GM08714 (cell line): ENCODE data around the gene IGF1.

Experiments
- H3K4me3 ChIP-seq: fragments of 200-500 bp; sonication (Bioruptor generic); 2 replicates; pipeline ENCODE4 v1.5.1; 2014; ENCODE audit warnings: mild to moderate bottlenecking, low read length, inconsistent platforms
- ZNF274 ChIP-seq: IDR thresholded peaks from 2 replicates; pipeline ENCODE4 v1.6.1; 2012; ENCODE audit warnings: mild to moderate bottlenecking, low read depth, low read length

The IGF1 gene

DNA sequence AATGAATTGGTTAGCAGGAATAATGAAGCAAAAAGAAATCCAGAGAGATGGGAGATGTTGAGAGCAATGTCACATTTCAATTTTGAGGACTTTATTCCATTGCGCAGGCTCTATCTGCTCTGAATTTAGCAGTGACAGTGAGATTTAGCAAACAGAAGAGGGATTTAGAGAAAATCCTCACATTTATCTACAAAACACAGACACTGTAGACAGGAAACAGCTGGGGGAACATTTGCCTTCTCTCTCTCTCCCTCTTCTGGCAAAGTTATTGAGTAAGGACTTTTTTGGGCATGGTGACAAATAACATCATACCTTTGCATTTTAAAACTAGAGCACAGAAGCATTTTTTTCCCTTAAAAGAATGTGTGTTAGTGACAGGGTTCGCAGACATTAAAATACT, at the start of gene IGF1:
IGF1 (minus strand) TSS at position 158 of the 400 bp plus-strand sequence. CDS start 182 bp downstream, outside the sequence.
- peak within 1 kb of the TSS; percentile 79 for H3K4me3 ChIP-seq
- no peak for TF ChIP-seq ZNF274

DNA sequence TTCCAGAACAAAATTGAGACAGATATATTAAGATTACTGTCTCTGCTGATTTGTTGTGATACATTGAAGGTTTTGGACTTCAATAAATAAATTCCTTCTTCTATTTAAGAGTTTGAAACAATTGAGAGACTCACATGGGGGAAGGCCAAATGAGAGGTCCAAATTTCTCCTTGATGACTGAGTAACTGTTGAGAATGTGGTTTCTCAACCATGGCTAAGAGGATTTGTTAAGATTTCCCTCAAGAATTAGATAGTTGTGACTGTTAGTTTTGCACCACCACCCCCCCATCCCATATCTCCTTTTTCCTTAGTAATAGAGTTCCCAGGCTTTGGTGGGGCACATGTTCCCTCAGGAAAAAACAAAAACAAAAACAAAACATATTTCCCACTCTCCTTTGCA, 47.7 kb upstream of the IGF1 start:
- no peak for TF ChIP-seq ZNF274
- H3K4me3 ChIP-seq, result no peak overlapping the region

DNA sequence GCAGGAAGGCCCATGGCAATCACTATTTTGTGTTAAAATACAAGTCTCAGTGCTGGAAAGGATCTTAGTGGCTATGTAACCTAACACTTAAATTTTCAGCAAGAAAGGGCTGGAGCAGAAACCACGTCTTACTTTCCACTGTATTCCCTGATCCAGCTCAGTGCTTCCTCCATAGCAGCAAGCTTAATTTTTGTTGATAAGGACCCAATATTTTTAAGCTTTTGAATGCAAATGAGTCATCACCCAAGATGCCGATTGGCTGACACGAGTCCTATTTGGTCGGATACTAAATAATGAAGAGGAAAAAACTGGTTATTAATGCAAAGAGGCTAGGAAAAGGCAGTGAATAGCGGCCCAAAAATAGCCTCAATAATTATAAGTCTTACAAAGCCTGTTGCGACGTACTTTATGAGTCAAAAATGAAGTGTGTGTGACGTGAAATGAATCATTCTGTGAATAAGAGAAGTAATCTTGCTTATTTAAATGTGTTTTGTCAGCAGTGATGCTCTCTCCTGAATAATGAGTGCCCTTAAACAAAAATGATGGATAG, 46.9 kb upstream of the IGF1 start:
- H3K4me3 ChIP-seq, result no peak overlapping the region
- no peak for TF ChIP-seq ZNF274

DNA sequence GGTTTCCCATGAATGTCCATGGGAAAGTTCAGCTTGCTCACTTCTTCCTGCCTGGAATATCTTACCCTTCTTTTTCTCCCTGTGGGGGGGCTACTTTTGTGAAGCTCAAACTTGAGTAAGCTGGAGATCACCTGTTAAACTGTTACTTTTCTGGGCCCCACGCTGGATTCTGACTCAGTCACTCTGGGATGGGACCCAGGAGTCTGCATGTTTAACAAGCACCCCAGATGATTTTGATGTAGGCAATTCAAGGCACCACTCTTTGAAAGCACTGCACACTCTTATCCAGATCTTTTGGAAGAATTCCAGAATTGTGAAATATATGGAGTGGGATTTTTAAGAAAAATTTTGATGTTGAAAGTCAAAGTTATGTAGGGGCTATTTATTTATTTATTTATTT, 46.3 kb upstream of the IGF1 start:
- no peak for TF ChIP-seq ZNF274
- H3K4me3 ChIP-seq, result no peak overlapping the region

DNA sequence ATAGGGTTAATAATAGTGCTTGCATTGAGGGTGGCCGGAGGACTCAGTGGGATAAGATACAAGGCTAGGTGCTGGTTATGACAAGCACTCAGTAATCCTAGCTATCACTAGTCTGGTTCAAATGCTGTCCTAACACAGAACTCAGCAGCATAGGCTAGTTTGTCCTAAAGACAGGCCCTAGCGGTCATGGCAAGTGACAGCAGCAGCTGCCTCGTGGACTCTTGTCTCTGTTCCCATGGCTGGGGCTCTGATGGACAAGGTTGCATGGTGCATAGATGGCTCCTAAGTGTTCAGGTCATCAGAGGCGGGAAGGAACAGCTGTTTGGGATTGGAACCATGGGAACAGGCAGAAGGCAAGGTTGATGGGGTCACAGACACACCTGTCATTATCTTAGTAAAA, 42.4 kb upstream of the IGF1 start:
- TF ChIP-seq ZNF274, result no peak

DNA sequence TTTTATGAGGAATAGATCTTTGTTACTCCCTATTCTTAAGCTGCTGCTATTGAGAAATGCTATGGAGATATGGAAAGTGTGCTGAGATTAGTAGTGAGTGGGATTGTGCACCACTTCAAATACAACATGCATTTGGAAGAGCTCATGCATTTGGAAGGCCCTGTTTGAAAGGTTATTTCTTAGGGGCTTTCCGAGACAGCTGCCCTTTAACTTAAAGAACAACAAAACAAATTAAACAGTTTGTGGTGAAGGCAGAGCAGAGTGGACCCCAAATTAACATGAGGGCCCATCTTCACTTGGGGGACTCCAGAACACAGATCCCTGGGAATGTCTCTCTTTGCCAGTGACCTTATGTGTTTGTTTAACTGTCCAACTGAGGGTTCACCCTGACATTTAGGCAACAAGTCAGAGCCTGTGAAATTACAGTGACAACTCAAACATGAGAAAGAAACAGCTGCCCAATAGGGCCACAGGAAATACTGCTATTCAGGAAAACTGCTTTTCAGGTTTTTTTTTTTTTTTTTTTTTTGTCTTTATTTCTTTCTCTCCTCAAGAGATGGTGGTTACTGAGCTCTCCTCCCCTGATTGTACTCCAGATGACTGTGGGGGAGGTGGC, 41.4 kb upstream of the IGF1 start:
- H3K4me3 ChIP-seq, result no peak overlapping the region
- no peak for TF ChIP-seq ZNF274

More for the DNA sequence above, 42.4 kb upstream of the IGF1 start:
- H3K4me3 ChIP-seq, result no peak overlapping the region

DNA sequence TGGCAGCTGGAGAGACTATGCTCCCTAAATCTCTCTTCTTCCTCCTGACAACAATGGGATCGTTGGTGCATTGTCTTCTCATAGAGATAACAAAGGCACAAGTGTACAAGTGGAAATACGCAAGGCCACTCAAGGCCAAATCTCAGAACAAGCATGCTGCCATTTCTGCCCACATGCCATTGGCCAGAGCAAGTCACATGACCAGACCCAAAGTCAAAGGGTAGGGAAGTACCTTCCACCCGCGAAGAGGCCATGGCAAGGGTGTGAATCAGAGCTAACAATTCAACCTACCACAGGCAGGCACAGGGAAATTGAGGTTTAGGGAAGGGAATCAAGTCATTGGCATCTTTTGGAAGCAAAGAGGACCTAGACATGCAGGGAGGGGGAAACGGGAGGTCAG, 38.5 kb upstream of the IGF1 start:
- no peak for TF ChIP-seq ZNF274
- no peak overlapping the region for H3K4me3 ChIP-seq

DNA sequence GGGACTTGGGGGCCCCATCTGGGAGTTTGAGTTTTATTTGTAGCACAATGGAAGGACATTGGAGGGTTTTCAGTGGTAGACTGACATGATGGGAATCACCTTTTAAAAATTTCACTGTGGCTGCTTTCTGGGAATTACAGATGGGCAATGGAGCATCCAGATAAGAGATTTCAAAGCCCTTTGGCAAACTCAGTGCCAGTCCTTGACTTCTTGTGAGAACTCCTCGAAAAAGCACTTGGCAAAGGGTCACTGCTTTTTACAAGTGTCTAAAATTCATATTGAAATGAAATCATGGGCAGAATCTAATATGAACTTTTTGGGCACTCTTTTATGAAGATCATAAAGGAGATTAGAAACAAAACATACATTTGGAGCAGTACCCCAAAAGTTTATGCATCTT, 34.3 kb upstream of the IGF1 start:
- no peak for TF ChIP-seq ZNF274
- H3K4me3 ChIP-seq, result no peak overlapping the region

DNA sequence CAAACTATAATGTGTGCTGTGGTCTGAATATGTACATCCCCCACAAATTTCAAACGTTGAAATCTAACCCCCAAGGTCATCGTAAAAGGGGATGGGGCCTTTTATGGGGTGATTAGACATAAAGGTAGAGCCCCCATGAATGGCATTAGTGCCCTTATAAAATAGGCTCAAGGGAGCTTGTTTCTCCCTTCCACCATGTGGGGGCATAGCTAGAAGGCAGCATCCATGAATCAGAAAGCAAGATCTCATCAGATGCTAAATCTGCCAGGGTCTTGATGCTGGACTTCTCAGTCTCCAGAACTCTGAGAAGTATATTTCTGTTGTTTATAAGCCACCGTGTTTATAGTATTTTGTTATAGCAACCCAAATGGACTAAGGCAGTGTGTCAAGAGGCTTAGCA, 33.4 kb upstream of the IGF1 start:
- no peak overlapping the region for H3K4me3 ChIP-seq
- TF ChIP-seq ZNF274, result no peak

DNA sequence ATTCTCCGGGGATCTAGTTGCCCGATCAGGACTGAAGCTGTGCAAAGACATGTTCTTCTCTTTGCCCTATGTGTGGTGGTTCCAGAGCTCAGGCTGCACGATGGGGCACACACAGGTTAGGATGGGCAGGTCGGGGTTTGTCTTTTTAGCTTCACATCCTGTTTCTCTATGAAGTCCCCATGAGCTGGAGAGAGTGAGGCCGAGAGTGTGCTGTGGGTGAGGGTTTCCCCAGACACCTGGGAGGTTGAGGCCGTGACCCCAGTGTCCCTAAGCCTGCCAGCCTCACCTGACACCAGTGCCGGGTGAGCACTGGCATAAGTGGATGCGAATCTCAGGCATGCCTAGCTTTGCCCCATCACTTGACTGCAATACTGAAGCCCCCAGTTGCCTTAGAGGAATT, 32.9 kb upstream of the IGF1 start:
- no peak overlapping the region for H3K4me3 ChIP-seq
- TF ChIP-seq ZNF274, result no peak

DNA sequence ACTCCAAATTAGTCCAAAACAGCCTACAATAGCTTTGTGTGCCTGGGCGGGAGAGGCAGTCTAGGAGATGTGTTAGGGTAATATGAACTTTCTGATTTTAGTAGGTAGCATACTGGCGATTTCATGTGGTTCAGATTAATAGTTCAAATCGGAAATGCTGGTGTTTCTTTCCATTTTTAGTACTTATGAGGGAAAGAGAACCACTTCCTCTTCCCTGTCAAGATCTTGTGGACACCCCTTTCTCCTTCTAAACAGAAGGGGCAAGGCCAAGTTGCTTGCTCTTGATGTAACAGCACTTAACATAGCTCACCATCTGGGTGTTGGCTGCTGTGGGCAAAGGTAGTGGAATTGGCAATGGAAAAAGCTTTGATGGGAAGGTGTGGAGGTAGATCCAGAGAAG, 32.2 kb upstream of the IGF1 start:
- H3K4me3 ChIP-seq, result no peak overlapping the region
- no peak for TF ChIP-seq ZNF274

DNA sequence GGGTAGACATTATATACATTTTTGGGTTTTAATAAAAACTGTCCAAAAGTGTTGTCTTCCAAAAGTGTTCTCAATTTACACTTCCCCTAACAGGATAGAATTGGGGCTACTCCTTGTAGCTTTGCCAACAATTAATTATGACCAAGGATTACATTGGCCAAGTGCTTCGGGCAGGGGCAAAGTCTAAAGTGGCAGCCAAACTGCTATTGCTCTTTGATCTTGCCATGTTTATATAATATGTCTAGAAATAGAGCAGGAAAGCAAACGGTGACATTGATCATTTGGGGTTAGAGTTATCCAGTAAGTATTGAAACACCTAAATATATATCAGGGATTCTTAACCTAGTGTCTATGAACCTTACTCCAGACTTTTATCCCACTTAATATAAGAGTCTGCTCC, 31.2 kb upstream of the IGF1 start:
- TF ChIP-seq ZNF274, result no peak
- H3K4me3 ChIP-seq, result no peak overlapping the region

DNA sequence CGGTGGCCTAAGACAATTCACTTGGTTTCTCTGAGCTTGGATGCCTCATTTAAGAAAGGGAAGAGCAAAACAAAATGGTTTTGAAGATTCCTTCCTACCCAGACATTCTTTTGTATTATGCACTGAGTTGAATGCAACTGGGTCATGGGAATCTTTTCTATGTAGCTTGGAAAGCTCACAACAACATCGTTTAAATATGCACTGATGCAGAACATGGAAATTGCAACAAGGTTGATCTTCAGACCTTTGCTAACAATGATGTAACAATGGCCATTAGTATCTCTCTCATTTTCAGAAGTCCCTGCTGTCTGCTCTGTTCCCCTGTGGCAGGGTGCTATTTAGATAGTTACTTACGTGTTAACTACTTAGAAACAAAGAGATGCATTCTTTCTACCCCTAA, 30.1 kb upstream of the IGF1 start:
- H3K4me3 ChIP-seq, result no peak overlapping the region
- TF ChIP-seq ZNF274, result no peak

DNA sequence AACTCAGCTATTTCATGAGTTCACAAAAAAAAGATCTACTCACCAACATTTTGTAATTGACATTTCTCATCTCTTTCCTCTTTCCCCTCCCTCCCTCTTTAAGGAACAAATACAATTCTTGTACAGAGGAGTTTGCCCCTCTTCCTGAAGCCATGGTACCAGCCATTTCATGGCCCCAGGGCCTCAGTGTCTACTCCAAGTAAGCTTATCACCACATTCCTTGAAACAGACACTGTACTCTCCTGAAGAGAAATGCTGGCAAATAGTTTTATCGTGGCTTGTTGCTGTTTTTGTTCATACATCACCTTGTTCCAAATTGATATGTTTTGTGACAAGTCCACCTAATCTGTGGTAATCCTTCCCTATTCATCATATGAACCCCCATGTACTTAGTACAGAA, 29.7 kb upstream of the IGF1 start:
- no peak for TF ChIP-seq ZNF274
- no peak overlapping the region for H3K4me3 ChIP-seq

DNA sequence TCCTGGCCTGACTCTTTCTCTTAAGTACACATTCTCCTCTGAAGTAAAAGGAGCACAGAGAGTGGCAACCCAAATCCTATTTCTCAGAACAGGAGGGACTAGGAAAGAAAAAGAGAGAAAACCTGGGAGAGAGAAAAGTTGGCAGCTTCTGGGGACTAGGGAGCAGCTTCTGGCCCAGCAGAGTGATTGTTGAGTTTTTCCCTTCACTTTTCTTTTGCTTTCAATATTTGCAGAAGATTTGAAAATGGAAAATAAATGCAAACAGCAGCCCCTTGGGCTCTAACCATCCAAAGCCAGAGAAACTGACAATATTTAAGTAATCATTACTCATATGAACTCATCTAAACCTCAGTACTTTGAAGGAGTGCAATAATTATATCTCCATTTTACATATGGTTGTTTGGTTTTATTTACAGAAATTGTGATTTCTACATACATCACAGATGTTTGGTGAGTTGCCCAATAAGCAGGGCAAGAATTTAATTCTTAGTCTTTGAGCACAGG, 28.8 kb upstream of the IGF1 start:
- H3K4me3 ChIP-seq, result no peak overlapping the region
- TF ChIP-seq ZNF274, result no peak

DNA sequence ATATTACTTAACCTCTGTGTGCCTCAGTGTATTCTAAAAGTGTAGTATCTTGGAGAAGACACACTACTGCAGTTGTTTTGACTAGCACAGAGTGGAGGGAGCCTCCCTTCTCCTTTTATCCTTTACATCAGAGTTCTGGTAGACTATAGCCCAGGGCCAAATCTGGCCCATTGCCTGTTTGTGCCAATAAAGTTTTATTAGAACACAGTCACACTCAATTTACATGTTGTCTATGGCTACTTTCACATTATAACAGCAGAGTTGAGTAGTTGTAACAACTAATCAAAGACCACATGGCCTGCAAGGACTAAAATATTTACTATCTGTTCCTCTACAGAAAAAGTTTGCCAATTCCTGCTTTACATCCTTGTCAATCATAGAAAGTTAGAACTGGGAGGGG, 27.7 kb upstream of the IGF1 start:
- TF ChIP-seq ZNF274, result no peak
- H3K4me3 ChIP-seq, result no peak overlapping the region
